ENCODE data around the gene SEC14L6. TPM values are rescaled to one million over a fixed set of nuclear protein-coding genes. Genes with fewer than 3 reads are reported as not detected.

Gene SEC14L6
- total and polyA plus RNA-seq, 9 of the 15 experiments (the other 6 are each of a cell fraction or from before 2014, with no cell fraction given): 0.29 to 6.1 (median 1.9) TPM

GRCh38 chr22:30537083-30537731 is 9.3 kb downstream of the SEC14L6 start (continued):
- TF ChIP-seq OTX1 (CRISPR knock-in tag; IDR thresholded peaks at IDR 0.05): 0 out of 2 replicates have a peak, but pooled peaks have one; percentile 61

- no peaks in the 10 kb centered on the region for H3K36me3 ChIP-seq (ENCODE audit: control insufficient read depth, insufficient read depth, low read length)
- no peaks in the 10 kb centered on the region; a peak in 2 of 5 replicates for H3K4me1 ChIP-seq (replicated peaks in 1 of 2; ENCODE audit: control insufficient read depth in 2 of 2, insufficient read depth in 2 of 2, low read length in 2 of 2)
- DNase-seq (ENCODE audit: extremely low read depth in 1 of 4, low spot score in 3 of 4) (no peak), ATAC-seq (no peak), FAIRE-seq (no peak)
- intact Hi-C loops (cut with micrococcal nuclease) (no loop called here), in situ Hi-C loops (cut with MboI) (no loop called here)
- POLR2A ChIA-PET: no interaction called here
- BruUV-seq (replicated peaks): no TSS peak
- no peak overlapping the region for H2AFZ ChIP-seq (ENCODE audit: low read depth, low read length)
- no peaks in the 10 kb centered on the region for H3K79me2 ChIP-seq (ENCODE audit: control insufficient read depth, insufficient read depth, low read length)
- CTCF ChIA-PET (ENCODE audit: low intra/inter-chr PET ratio): no interaction called here
- H3K27me3 ChIP-seq (ENCODE audit: control insufficient read depth in 2 of 2, insufficient read depth in 2 of 2, low read length in 2 of 2): no peaks in the 10 kb centered on the region
- H3K4me2 ChIP-seq (ENCODE audit: insufficient read depth, low read length): no peak overlapping the region
- no peak overlapping the region for H3K9ac ChIP-seq (ENCODE audit: insufficient read depth in 1 of 2, low read depth in 2 of 2, low read length in 2 of 2)
- no peak overlapping the region for H3K27ac ChIP-seq (ENCODE audit: extremely low read depth, low read depth, low read length)
- H4K20me1 ChIP-seq (replicated peaks; ENCODE audit: control insufficient read depth, insufficient read depth, low read length): no peaks in the 10 kb centered on the region
- H3K9me1 ChIP-seq (ENCODE audit: control insufficient read depth, insufficient read depth, low read length): no peaks in the 10 kb centered on the region
- H3K4me3 ChIP-seq: no peak overlapping the region
- 57% methylated on average over 1 of the region's 4 CpGs for WGBS (ENCODE audit: insufficient coverage, low coverage, missing lambda C conversion rate)
- H3K9me3 ChIP-seq (replicated peaks; ENCODE audit: control insufficient read depth, insufficient read depth, low read depth, low read length): no peaks in the 10 kb centered on the region
- TF ChIP-seq XRCC4 (IDR thresholded peaks at IDR 0.05; ENCODE audit: extremely low read depth, insufficient read depth, insufficient read length): no peak
- TF ChIP-seq ZNF134 (CRISPR knock-in tag; conservative IDR thresholded peaks at IDR 0.05): no peak
- TF ChIP-seq ZNF449 (CRISPR knock-in tag; IDR thresholded peaks at IDR 0.05): no peak
- no peak for TF ChIP-seq ZNF740 (CRISPR knock-in tag; IDR thresholded peaks at IDR 0.05)
- no peak for TF ChIP-seq ZNF740 (tag; IDR thresholded peaks at IDR 0.05)
- no peak for TF ChIP-seq HES1 (IDR thresholded peaks at IDR 0.05; ENCODE audit: low read depth)
- no peak for TF ChIP-seq CBX1 (IDR thresholded peaks at IDR 0.05; ENCODE audit: low read depth)
- no peak for TF ChIP-seq ZNF561 (CRISPR knock-in tag; conservative IDR thresholded peaks at IDR 0.05)
- no peak for TF ChIP-seq KAT7 (CRISPR knock-in tag; IDR thresholded peaks at IDR 0.05; ENCODE audit: borderline replicate concordance)
Measured at GRCh38 chr22:30535182-30535581, 11.4 kb downstream of the SEC14L6 start.
